A549 (cell line): Measurements from ENCODE around the gene KNCN. TPM values are rescaled to one million over a fixed set of nuclear protein-coding genes. Genes with fewer than 3 reads are reported as not detected.

ENCODE experiments used
- ATAC-seq, 2 experiments: fragments of 200-7000 bp in 1 of 2; fragments of >200 bp in 1 of 2; cut with Nextera tagmentation in 1 of 2; cut with Tn5 transposase in 1 of 2; 3 replicates each; pipeline versions ENCODE4 v1.8.0 to v1.9.1; 2018 to 2020; ENCODE audit warnings: mild to moderate bottlenecking in 1 of 2, moderate library complexity in 1 of 2
- CTCF ChIA-PET: fragments of 300-600 bp; sonication (Branson Sonifier 250); formaldehyde crosslinking; extraction: SDS; loops from one replicate; lab custom pipeline; 2021; ENCODE audit warnings: antibody characterized with exemption, inconsistent platforms; lab: Yijun Ruan, JAX
- POLR2A ChIA-PET: fragments of 350-600 bp; formaldehyde crosslinking; extraction: SDS; loops from one replicate; lab custom pipeline; 2021; ENCODE audit warnings: antibody characterized with exemption, inconsistent platforms; lab: Yijun Ruan, JAX
- DNase-seq, 2 experiments: peaks; one replicate each; pipeline versions ENCODE4 v3.0.0 to v3.0.0-alpha.2; 2011 to 2016; ENCODE audit warnings: low read depth in 1 of 2, low spot score in 1 of 2
- FAIRE-seq: peaks from 2 replicates; lab custom pipeline; 2011; peaks lifted over from hg19 to GRCh38; lab: Jason Lieb, UNC
- H3K27ac ChIP-seq, 2 experiments: fragments of >200 bp; sonication (Bioruptor Twin); formaldehyde crosslinking; 3 replicates each; pipeline ENCODE4 v1.5.1; 2016 to 2017
- H3K4me1 ChIP-seq: fragments of >200 bp; sonication (Bioruptor Twin); formaldehyde crosslinking; 3 replicates; pipeline ENCODE4 v1.6.1; 2016
- H3K4me2 ChIP-seq: fragments of >200 bp; sonication (Bioruptor Twin); formaldehyde crosslinking; 3 replicates; pipeline ENCODE4 v1.6.1; 2016
- H3K4me3 ChIP-seq: fragments of >200 bp; sonication (Bioruptor Twin); formaldehyde crosslinking; 3 replicates; pipeline ENCODE4 v1.5.1; 2016
- H3K9me3 ChIP-seq: fragments of >200 bp; sonication (Bioruptor Twin); formaldehyde crosslinking; 3 replicates; pipeline ENCODE4 v1.6.1; 2016
- CBX8 ChIP-seq: fragments of 200-600 bp; sonication (generic); IDR thresholded peaks from 2 replicates; pipeline ENCODE4 v1.6.1; 2016
- CEBPB ChIP-seq, 2 experiments: fragments of >200 bp in 1 of 2; sonication (Bioruptor Twin) in 1 of 2; formaldehyde crosslinking in 1 of 2; IDR thresholded peaks; 2 replicates each; pipeline ENCODE4 v1.6.1; 2012 to 2016
- CHD2 ChIP-seq: fragments of 150-350 bp; IDR thresholded peaks from 2 replicates; pipeline ENCODE4 v1.6.1; 2014; ENCODE audit warnings: low read length; ENCODE audit not compliant: partially characterized antibody
- CTCF ChIP-seq: fragments of >200 bp; sonication (Bioruptor Twin); formaldehyde crosslinking; IDR thresholded peaks from 3 replicates; pipeline ENCODE4 v1.5.1; 2016
- HOXA7 ChIP-seq: fragments of 250-450 bp; sonication (Bioruptor Pico); IDR thresholded peaks from 2 replicates; pipeline ENCODE4 v1.5.0; 2020; ENCODE audit warnings: mild to moderate bottlenecking, moderate library complexity
- HOXB5 ChIP-seq: fragments of 250-450 bp; sonication (Bioruptor Pico); IDR thresholded peaks from 2 replicates; pipeline ENCODE4 v1.5.0; 2020; ENCODE audit warnings: mild to moderate bottlenecking, moderate library complexity
- JUN ChIP-seq, 2 experiments: fragments of >200 bp; sonication (Bioruptor Twin); formaldehyde crosslinking; IDR thresholded peaks; 2 replicates in 1 of 2; 3 replicates in 1 of 2; pipeline ENCODE4 v1.6.1; 2016 to 2017
- KDM5A ChIP-seq: fragments of 200-600 bp; sonication (generic); IDR thresholded peaks from 2 replicates; pipeline ENCODE4 v1.6.1; 2016; ENCODE audit warnings: antibody characterized with exemption, mild to moderate bottlenecking
- NFE2L2 ChIP-seq: fragments of 150-350 bp; conservative IDR thresholded peaks from 2 replicates; pipeline ENCODE4 v1.6.1; 2014; ENCODE audit warnings: low read length
- NPAS2 ChIP-seq: fragments of 250-450 bp; sonication (Bioruptor Pico); IDR thresholded peaks from 2 replicates; pipeline ENCODE4 v1.8.0; 2022; ENCODE audit warnings: mild to moderate bottlenecking, moderate library complexity, borderline replicate concordance
- RAD21 ChIP-seq, 2 experiments: fragments of >200 bp in 1 of 2; sonication (Bioruptor Twin) in 1 of 2; formaldehyde crosslinking in 1 of 2; IDR thresholded peaks in 1 of 2; conservative IDR thresholded peaks in 1 of 2; 2 replicates in 1 of 2; 3 replicates in 1 of 2; pipeline ENCODE4 v1.6.1; 2012 to 2018; ENCODE audit warnings: inconsistent platforms in 1 of 2
- RARB ChIP-seq: fragments of 250-450 bp; sonication (Bioruptor Pico); IDR thresholded peaks from 2 replicates; pipeline ENCODE4 v1.8.0; 2021; ENCODE audit warnings: mild to moderate bottlenecking, moderate library complexity
- REST ChIP-seq: fragments of 200-600 bp; sonication (generic); IDR thresholded peaks from 2 replicates; pipeline ENCODE4 v1.6.1; 2016; ENCODE audit warnings: antibody characterized with exemption, mild to moderate bottlenecking, moderate library complexity
- SMC3 ChIP-seq: fragments of >200 bp; sonication (Bioruptor Twin); formaldehyde crosslinking; IDR thresholded peaks from 3 replicates; pipeline ENCODE4 v1.6.1; 2018; ENCODE audit warnings: inconsistent platforms
- WGBS: methylation state at CpG from one replicate; pipeline ENCODE4 v1.1.6; 2017; ENCODE audit errors: missing lambda C conversion rate; 5-methylcytosine and 5-hydroxymethylcytosine counted together
- polyA plus RNA-seq, 4 experiments: library from polyadenylated mRNA; depleted of rRNA in 3 of 4; stranded (reverse); fragments of >200 nt; fragmentation: RNase III in 1 of 4; extraction: RNeasy Plus Mini Kit Qiagen cat#74134 plus additional on column Dnase treatment in 1 of 4; gene quantifications; 2 replicates in 3 of 4; 3 replicates in 1 of 4; pipeline ENCODE4 v1.2.3, GENCODE V29; 2011 to 2017

The KNCN gene
- polyA plus RNA-seq, 2 of the 4 experiments (the other 2 are of a cell fraction), result not detected

- peak in 1 of 2 experiments; percentile 67; a peak in 3 of 6 replicates for ATAC-seq
Observed at GRCh38 chr1:46549697-46550681, 1.5 kb downstream of the KNCN start.

GRCh38 chr1:46547481-46548383 lies 3.7 kb downstream of the KNCN start:
- WGBS, result 8% methylated on average over 3 of the region's 22 CpGs
- Histone ChIP-seq H3K4me2 (peak overlapping the region; percentile 69), H3K4me3 (no peak overlapping the region), H3K4me1 (no peaks in the 10 kb centered on the region), H3K27ac (no peak overlapping the region), H3K9me3 (no peaks in the 10 kb centered on the region)
- DNase-seq (peak; percentile 34 to 56), ATAC-seq (peak; percentile 61 to 86; a peak in 5 of 6 replicates), FAIRE-seq (no peak)
- POLR2A ChIA-PET, result no interaction called here
- no peak for TF ChIP-seq NFE2L2
- no peak for TF ChIP-seq RARB (CRISPR knock-in tag)
- TF ChIP-seq SMC3, result peak; percentile 51; the same call in 1 of the 3 replicates
- TF ChIP-seq RAD21 (conservative IDR thresholded peaks at IDR 0.05 in 1 of 2, IDR thresholded peaks at IDR 0.05 in 1 of 2), result peak; percentile 45 to 49
- no peak for TF ChIP-seq KDM5A
- TF ChIP-seq REST, result no peak
- no peak for TF ChIP-seq NPAS2
- TF ChIP-seq HOXA7 (CRISPR knock-in tag), result no peak
- TF ChIP-seq CTCF, result peak; percentile 54
- CTCF ChIA-PET, result interaction anchor here (0.7 to 5.3 kb wide), 35 partner anchors 8 to 178 kb away, joined by 3 to 110 read pairs (median 4); a partner anchor contains a TSS

More at GRCh38 chr1:46549697-46550681, 1.5 kb downstream of the KNCN start:
- H3K9me3 ChIP-seq, result no peaks in the 10 kb centered on the region
- no peaks in the 10 kb centered on the region for H3K4me1 ChIP-seq
- DNase-seq (peak in 1 of 2 experiments; percentile 40), FAIRE-seq (no peak)
- CTCF ChIA-PET, result interaction anchor here (0.9 to 3.6 kb wide), 5 partner anchors 17 to 103 kb away, joined by 4 to 22 read pairs (median 5); no protein-coding TSS in a partner anchor
- POLR2A ChIA-PET, result no interaction called here
- no peak overlapping the region for H3K27ac ChIP-seq
- no peak overlapping the region for H3K4me2 ChIP-seq
- 34% methylated on average over 4 of the region's 20 CpGs for WGBS
- TF ChIP-seq CEBPB (IDR thresholded peaks at IDR 0.05) (no peak), HOXB5 (CRISPR knock-in tag) (no peak), JUN (IDR thresholded peaks at IDR 0.05) (no peak), CHD2 (no peak), CBX8 (no peak)
- H3K4me3 ChIP-seq, result no peak overlapping the region
